ENCODE results near the gene GOLGA8N. TPM values are rescaled to one million over a fixed set of nuclear protein-coding genes. Genes with fewer than 3 reads are reported as not detected.

The GOLGA8N gene
- total and polyA plus RNA-seq, 4 donors: 1.1 to 6.8 (median 3.0) TPM

DNA sequence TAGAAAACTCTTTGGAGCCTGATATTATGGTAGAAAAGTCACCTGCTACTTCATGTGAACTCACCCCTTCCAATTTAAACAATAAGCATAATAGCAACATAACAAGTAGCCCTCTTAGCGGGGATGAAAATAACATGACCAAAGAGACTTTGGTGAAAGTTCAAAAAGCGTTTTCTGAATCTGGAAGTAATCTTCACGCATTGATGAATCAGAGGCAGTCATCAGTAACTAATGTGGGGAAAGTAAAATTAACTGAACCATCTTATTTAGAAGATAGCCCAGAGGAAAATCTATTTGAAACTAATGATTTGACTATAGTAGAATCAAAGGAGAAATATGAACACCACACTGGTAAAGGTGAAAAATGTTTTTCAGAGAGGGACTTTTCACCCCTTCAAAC, 43.2 kb downstream of the GOLGA8N start:
- H3K9ac ChIP-seq (ENCODE audit: low read depth in 1 of 2, low read length in 2 of 2): no peak overlapping the region
- no peaks in the 10 kb centered on the region for H3K27me3 ChIP-seq (ENCODE audit: control insufficient read depth in 4 of 4, insufficient read depth in 4 of 4, low read length in 3 of 4)
- no peaks in the 10 kb centered on the region for H3K9me3 ChIP-seq (ENCODE audit: control insufficient read depth in 4 of 4, low read length in 3 of 4)
- peaks cover 0 to 4% (median 0%) of the 10 kb centered on the region in 4 donors for H3K36me3 ChIP-seq (ENCODE audit: control insufficient read depth in 4 of 4, insufficient read depth in 3 of 4, low read depth in 1 of 4, low read length in 3 of 4)
- WGBS: 95% methylated on average over 3 of the region's 3 CpGs
- H3K4me1 ChIP-seq (ENCODE audit: control insufficient read depth in 4 of 4, insufficient read depth in 4 of 4, low read length in 3 of 4): no peaks in the 10 kb centered on the region
- H3K27ac ChIP-seq (ENCODE audit: low read depth in 1 of 2, low read length in 2 of 2): no peak overlapping the region
- no peak for DNase-seq (ENCODE audit: low spot score)
- no peak overlapping the region for H3K4me3 ChIP-seq (ENCODE audit: low read depth in 1 of 3, low read length in 3 of 3)
- TF ChIP-seq TAF1 (conservative IDR thresholded peaks at IDR 0.05) (no peak), HNF4G (IDR thresholded peaks at IDR 0.05) (no peak), SP1 (IDR thresholded peaks at IDR 0.05) (no peak), FOXA2 (IDR thresholded peaks at IDR 0.05) (no peak), HNF4A (conservative IDR thresholded peaks at IDR 0.05) (no peak), RAD21 (IDR thresholded peaks at IDR 0.05) (no peak), FOXA1 (IDR thresholded peaks at IDR 0.05) (no peak), JUND (IDR thresholded peaks at IDR 0.05) (no peak), EGR1 (IDR thresholded peaks at IDR 0.05; ENCODE audit: low read depth in 2 of 2) (no peak), GABPA (IDR thresholded peaks at IDR 0.05 in 1 of 2, conservative IDR thresholded peaks at IDR 0.05 in 1 of 2) (no peak), YY1 (IDR thresholded peaks at IDR 0.05) (no peak), RXRA (IDR thresholded peaks at IDR 0.05) (no peak), NR2F2 (IDR thresholded peaks at IDR 0.05) (no peak)
- TF ChIP-seq, protein P1, sequence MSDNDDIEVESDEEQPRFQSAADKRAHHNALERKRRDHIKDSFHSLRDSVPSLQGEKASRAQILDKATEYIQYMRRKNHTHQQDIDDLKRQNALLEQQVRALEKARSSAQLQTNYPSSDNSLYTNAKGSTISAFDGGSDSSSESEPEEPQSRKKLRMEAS (IDR thresholded peaks at IDR 0.05): no peak
- TF ChIP-seq, protein P2, sequence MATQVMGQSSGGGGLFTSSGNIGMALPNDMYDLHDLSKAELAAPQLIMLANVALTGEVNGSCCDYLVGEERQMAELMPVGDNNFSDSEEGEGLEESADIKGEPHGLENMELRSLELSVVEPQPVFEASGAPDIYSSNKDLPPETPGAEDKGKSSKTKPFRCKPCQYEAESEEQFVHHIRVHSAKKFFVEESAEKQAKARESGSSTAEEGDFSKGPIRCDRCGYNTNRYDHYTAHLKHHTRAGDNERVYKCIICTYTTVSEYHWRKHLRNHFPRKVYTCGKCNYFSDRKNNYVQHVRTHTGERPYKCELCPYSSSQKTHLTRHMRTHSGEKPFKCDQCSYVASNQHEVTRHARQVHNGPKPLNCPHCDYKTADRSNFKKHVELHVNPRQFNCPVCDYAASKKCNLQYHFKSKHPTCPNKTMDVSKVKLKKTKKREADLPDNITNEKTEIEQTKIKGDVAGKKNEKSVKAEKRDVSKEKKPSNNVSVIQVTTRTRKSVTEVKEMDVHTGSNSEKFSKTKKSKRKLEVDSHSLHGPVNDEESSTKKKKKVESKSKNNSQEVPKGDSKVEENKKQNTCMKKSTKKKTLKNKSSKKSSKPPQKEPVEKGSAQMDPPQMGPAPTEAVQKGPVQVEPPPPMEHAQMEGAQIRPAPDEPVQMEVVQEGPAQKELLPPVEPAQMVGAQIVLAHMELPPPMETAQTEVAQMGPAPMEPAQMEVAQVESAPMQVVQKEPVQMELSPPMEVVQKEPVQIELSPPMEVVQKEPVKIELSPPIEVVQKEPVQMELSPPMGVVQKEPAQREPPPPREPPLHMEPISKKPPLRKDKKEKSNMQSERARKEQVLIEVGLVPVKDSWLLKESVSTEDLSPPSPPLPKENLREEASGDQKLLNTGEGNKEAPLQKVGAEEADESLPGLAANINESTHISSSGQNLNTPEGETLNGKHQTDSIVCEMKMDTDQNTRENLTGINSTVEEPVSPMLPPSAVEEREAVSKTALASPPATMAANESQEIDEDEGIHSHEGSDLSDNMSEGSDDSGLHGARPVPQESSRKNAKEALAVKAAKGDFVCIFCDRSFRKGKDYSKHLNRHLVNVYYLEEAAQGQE (IDR thresholded peaks at IDR 0.05): no peak
- TF ChIP-seq, protein P3, sequence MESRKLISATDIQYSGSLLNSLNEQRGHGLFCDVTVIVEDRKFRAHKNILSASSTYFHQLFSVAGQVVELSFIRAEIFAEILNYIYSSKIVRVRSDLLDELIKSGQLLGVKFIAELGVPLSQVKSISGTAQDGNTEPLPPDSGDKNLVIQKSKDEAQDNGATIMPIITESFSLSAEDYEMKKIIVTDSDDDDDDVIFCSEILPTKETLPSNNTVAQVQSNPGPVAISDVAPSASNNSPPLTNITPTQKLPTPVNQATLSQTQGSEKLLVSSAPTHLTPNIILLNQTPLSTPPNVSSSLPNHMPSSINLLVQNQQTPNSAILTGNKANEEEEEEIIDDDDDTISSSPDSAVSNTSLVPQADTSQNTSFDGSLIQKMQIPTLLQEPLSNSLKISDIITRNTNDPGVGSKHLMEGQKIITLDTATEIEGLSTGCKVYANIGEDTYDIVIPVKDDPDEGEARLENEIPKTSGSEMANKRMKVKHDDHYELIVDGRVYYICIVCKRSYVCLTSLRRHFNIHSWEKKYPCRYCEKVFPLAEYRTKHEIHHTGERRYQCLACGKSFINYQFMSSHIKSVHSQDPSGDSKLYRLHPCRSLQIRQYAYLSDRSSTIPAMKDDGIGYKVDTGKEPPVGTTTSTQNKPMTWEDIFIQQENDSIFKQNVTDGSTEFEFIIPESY (IDR thresholded peaks at IDR 0.05): no peak
- TF ChIP-seq, protein P4, sequence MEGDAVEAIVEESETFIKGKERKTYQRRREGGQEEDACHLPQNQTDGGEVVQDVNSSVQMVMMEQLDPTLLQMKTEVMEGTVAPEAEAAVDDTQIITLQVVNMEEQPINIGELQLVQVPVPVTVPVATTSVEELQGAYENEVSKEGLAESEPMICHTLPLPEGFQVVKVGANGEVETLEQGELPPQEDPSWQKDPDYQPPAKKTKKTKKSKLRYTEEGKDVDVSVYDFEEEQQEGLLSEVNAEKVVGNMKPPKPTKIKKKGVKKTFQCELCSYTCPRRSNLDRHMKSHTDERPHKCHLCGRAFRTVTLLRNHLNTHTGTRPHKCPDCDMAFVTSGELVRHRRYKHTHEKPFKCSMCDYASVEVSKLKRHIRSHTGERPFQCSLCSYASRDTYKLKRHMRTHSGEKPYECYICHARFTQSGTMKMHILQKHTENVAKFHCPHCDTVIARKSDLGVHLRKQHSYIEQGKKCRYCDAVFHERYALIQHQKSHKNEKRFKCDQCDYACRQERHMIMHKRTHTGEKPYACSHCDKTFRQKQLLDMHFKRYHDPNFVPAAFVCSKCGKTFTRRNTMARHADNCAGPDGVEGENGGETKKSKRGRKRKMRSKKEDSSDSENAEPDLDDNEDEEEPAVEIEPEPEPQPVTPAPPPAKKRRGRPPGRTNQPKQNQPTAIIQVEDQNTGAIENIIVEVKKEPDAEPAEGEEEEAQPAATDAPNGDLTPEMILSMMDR (IDR thresholded peaks at IDR 0.05; ENCODE audit: low read depth, low read length, missing input control): no peak
- TF ChIP-seq, protein P5, sequence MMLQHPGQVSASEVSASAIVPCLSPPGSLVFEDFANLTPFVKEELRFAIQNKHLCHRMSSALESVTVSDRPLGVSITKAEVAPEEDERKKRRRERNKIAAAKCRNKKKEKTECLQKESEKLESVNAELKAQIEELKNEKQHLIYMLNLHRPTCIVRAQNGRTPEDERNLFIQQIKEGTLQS (IDR thresholded peaks at IDR 0.05): no peak

Measured in liver (tissue), 9 donors.